ENCODE results near the gene UPP1. TPM values are rescaled to one million over a fixed set of nuclear protein-coding genes. Genes with fewer than 3 reads are reported as not detected.
A peak's percentile ranks its signal among the peaks of the same experiment; 100 is the strongest.

Gene UPP1
- total and polyA plus RNA-seq, 2 of the 4 experiments (the other 2 are of a cell fraction), result 3.9 to 14.5 TPM

DNA sequence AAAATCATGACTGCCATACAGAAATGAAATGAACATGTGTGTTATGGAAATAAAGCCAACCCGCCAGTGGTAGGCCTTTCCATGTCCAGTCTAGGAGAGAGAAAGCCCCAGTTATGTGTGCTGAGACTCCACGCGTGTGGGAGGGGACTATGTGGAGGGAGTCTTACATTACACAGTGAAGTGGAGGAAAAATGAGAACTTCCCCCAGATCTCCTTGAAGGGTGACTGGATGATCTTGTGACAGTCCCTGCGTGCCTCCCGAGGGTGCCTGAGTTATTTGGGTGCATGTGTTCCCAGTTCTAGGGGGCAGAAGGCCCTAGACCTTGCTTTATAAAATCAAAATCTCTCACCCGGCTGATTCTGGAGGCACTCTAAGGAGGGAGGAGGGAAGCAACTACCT is 24.2 kb downstream of the UPP1 start:
- dilution Hi-C loops (cut with HindIII; ENCODE audit: low sequenced_read_pairs, unreplicated experiment), result loop anchor here (25.0 kb wide), 1 partner anchor 126 kb away; the partner anchor contains the start of gene HUS1
- ChIA-PET CTCF (no interaction called here), POLR2A (ENCODE audit: unreplicated experiment) (no interaction called here)
- in situ Hi-C loops (cut with MboI; ENCODE audit: low sequenced_read_pairs), result loop anchor here (25.0 kb wide), 1 partner anchor 851 kb away; no protein-coding TSS in a partner anchor
- H3K9ac ChIP-seq (ENCODE audit: low read depth, low read length), result no peak overlapping the region
- H4K8ac ChIP-seq (ENCODE audit: low read depth in 2 of 2, low read length in 2 of 2), result no peak overlapping the region
- no peak overlapping the region for H3K14ac ChIP-seq (replicated peaks; ENCODE audit: low read depth, low read length)
- no peak overlapping the region for H3K4ac ChIP-seq (ENCODE audit: low read depth, low read length)
- H3K4me3 ChIP-seq (ENCODE audit: insufficient read depth, low read depth, low read length), result no peak overlapping the region
- no peak overlapping the region for H2AFZ ChIP-seq (replicated peaks; ENCODE audit: low read length, poor library complexity)
- H3K23ac ChIP-seq (ENCODE audit: low read depth, low read length), result no peak overlapping the region
- H3K4me2 ChIP-seq (ENCODE audit: low read depth, low read length), result no peak overlapping the region
- 0 out of 2 replicates have a peak overlapping the region, but pooled peaks have one; percentile 8 for H2BK120ac ChIP-seq (ENCODE audit: low read depth, low read length)
- no peak overlapping the region for H4K5ac ChIP-seq (ENCODE audit: low read depth, low read length)
- no peaks in the 10 kb centered on the region for H3K9me3 ChIP-seq (ENCODE audit: control insufficient read depth, insufficient read depth, low read length)
- 86% methylated on average over 1 of the region's 6 CpGs; no CpG with 5 or more reads in 1 of the 2 experiments for WGBS, 2 experiments (ENCODE audit: extremely low coverage in 2 of 2, insufficient read length in 1 of 2)
- DNase-seq (no peak), ATAC-seq (ENCODE audit: low read depth) (no peak)
- H3K79me1 ChIP-seq (ENCODE audit: low read depth in 1 of 2, low read length in 2 of 2), result no peaks in the 10 kb centered on the region
- peaks cover 6% of the 10 kb centered on the region for H3K4me1 ChIP-seq (ENCODE audit: control insufficient read depth, insufficient read depth, low read length)
- peaks cover 8% of the 10 kb centered on the region; the same call in 1 of the 2 replicates for H3K9me1 ChIP-seq (ENCODE audit: insufficient read depth, low read length)
- H2AK5ac ChIP-seq (ENCODE audit: low read depth, low read length), result no peak overlapping the region
- H4K91ac ChIP-seq (ENCODE audit: insufficient read depth, low read depth, low read length), result no peak overlapping the region
- H3K27ac ChIP-seq (ENCODE audit: insufficient read depth, low read length), result no peak overlapping the region
- no peak overlapping the region for H3K18ac ChIP-seq (ENCODE audit: low read depth, low read length)
- no peak overlapping the region for H2BK5ac ChIP-seq (ENCODE audit: low read depth, low read length, poor library complexity, severe bottlenecking)
- H2AK9ac ChIP-seq (replicated peaks; ENCODE audit: low read depth, low read length, poor library complexity), result no peak overlapping the region
- no peaks in the 10 kb centered on the region for H3K27me3 ChIP-seq (ENCODE audit: control insufficient read depth, insufficient read depth, low read length)
- TF ChIP-seq BHLHE40 (IDR thresholded peaks at IDR 0.05; ENCODE audit: low read depth, low read length), result no peak
- no peak for TF ChIP-seq CEBPB (IDR thresholded peaks at IDR 0.05; ENCODE audit: low read depth, low read length)
- no peak for TF ChIP-seq POLR2A (IDR thresholded peaks at IDR 0.05; ENCODE audit: low read depth, low read length)
- TF ChIP-seq CHD1 (IDR thresholded peaks at IDR 0.05; ENCODE audit: low read depth, low read length), result no peak
- TF ChIP-seq MXI1 (IDR thresholded peaks at IDR 0.05; ENCODE audit: borderline replicate concordance, low read depth, low read length), result no peak
- no peak for TF ChIP-seq MAFK (IDR thresholded peaks at IDR 0.05; ENCODE audit: low read depth, low read length)
- TF ChIP-seq NFE2L2 (IDR thresholded peaks at IDR 0.05; ENCODE audit: low read depth, low read length), result no peak
- BruUV-seq (replicated peaks), result no TSS peak
- no peak overlapping the region for H2BK20ac ChIP-seq (ENCODE audit: low read depth, low read length)
- H3K36me3 ChIP-seq (ENCODE audit: control insufficient read depth, insufficient read depth, low read length), result peaks cover 8% of the 10 kb centered on the region
- H3K56ac ChIP-seq (ENCODE audit: extremely low read depth, insufficient read depth, low read length), result no peak overlapping the region
- intact Hi-C loops (cut with micrococcal nuclease), result loop anchor here (5.0 kb wide), 2 partner anchors 76 to 846 kb away; partner anchors contain the start of gene C7orf57
- no peaks in the 10 kb centered on the region for H4K20me1 ChIP-seq (ENCODE audit: insufficient read depth, low read length)
- no peak overlapping the region for H2BK15ac ChIP-seq (ENCODE audit: low read depth, low read length)

Measured in IMR-90 (cell line).